GM19438 (cell line): Measurements from ENCODE around the gene ITPR2.
"Not testable (repeated sequence)": the region's sequence is repeated elsewhere in the genome, so short reads cannot be mapped to it uniquely, and the experiment has no call there.

Source experiments
- ATAC-seq: cut with Tn5 transposase; IDR thresholded peaks from one replicate; pipeline ENCODE4 v1.9.1; 2021; ENCODE audit warnings: low read depth; ENCODE audit not compliant: unreplicated experiment

Gene ITPR2

DNA sequence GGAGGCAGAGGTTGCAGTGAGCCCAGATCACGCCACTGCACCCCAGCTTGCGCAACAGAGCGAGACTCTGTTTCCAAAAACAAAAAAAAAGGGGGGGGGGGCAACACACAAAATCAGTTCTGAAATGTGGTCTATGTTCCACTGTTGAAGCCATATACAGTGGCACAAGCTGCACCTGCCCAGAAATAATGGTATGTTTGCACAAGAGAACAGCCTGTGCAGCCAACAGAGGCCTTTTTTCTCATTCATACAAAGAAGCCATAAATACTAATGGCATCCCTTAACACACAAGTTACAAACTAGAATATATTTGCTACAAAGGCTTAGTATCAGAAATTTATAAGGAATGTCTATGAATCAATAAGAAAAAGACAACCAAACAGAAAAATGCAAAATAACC lies 37.1 kb downstream of the ITPR2 start:
- ATAC-seq: no peak

DNA sequence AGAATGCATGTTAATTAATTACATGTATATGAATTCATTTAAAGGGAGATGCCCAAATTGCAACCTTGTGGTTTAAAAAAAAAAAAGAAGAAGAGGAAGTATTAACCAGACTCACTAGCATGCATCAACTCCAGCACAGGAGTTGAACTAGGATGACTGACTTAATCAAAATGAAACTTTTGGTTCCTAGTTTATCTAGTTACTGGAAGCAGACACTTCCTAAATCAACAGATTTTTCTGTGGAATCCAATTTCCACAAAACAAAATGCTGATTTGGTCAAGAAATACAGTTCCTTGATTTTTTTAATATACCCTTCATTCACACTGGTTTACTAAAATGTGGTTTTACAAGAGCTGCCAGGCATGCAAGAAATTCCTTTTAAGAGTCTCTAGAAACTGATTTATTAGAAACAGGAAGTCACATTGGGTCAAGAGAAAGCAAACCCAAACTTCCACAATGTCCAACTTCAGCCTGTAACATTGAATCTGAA lies 41.6 kb downstream of the ITPR2 start:
- no peak for ATAC-seq

DNA sequence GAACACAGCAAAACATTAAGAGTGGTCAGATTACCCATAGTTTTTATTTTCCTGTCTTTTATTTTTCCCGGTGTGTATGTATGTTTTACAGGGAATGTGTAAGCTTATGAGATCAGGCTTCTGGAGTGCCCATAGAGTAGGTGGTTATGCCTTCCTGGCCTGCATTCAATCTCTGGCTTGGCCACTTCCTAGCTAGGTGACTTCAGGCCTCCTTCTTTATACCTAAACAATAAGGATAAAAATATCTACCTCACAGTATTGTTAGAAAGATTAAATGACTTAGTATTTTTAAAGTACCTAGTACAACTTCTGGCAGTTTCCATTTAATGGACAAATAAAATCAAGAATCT lies 42.4 kb downstream of the ITPR2 start:
- ATAC-seq: no peak

DNA sequence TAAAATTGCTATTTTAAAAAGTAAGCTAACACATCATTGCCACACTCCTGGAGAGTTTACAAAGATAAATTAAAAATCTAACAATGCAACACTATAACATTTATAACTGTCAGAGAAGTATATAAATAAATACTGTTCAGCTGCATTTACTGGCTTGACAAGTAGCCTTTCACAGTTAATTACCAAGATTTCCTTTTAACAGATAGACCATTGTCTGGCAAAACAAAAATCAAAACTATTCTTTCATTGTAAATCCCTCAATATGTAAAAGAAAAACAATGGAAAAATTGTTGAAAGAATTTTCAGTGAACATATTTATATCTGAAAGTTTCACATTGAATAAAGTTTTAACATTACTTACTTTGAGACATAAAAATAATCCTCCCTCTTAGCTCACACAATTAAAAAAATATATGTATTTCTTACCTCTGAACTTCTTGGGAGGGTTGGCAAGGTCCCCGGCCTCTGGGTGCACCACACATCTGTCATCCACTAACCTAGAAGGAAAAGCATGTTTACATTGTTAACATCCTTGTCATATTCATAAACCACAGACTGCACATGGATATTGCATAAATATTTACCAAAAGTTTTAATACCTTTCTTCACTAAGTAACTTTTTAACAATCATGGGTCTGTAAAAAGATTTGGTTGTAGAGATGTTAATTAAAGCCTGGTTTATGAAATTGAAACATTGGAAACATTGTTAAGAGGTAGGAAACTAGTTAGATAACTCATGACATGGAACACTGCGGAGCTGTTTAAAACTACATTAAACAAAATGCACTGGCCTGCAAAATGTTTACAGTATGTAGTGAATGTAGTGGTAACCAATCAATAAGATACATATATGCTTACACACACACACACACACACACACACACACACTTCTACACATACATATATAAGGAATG lies 43.0 kb downstream of the ITPR2 start:
- ATAC-seq: no peak

DNA sequence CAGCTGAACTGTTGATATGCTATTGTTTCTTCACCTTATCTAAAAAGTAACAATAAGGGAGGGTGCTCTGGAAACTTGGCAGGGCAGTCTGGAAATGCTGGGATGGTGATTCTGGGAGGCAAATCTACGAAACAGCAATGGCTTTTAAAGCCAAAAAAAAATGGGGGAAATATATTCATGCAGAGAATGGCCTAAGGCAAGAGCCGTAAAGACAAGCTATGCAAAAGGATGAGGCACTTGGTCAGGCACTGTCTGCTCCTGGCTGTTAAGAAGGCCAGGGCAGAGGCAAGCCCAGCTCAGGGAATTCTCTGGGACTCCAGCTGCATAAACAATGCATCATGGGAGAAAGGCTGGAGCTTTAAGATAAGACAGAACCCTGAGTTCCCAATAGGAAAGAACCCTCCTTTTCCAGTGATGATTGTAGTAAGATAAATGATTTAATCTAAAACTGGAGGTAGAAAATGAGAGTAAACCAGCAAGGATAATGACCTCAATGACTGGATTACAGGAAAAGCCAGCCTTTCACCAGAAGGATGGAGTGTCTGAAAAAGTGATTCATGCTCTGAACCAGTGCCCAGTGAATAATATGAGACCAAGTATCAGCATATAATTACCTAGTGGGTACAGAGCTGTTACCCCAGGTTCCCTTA lies 46.0 kb downstream of the ITPR2 start:
- no peak for ATAC-seq

DNA sequence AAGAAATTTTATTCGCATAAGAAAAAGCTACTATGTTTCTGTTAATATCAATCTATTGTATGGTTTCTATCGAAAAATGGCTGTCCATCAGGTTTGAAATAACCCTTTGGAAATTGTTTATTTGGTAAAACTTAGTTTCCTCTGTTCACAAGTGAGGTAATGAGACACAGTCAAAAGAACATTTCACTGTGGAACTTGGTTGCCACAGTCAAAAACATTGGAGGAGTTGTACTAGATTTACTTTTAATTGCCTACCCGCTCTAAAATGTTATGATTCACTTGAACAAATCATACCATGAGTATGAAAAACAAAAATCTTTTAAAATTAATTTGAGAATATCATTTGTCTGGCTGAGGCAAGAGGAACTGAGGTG lies 46.5 kb downstream of the ITPR2 start:
- no peak for ATAC-seq

DNA sequence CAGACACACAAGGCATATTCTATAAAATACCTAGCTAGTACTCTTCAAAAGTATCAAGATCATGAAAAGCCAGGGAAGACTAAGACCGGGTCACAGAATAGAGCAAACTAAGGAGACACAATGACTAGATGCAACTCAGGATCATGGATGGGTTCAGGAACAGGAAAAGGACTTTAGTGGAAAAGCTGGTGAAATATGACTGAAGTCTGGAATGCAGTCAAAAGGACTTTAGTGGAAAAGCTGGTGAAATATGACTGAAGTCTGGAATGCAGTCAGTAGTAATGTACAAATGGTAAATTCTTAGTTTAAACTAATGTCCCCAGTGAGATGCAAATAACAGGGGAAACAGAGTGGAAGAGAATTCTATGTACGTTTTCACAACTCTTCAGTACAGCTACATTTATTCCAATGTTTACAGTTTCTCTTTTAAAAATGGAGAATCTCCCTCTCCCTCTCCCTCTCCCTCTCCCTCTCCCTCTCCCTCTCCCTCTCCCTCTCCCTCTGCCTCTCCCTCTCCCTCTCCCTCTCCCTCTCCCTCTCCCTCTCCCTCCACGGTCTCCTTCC lies 49.1 kb downstream of the ITPR2 start:
- not testable (repeated sequence) for ATAC-seq

DNA sequence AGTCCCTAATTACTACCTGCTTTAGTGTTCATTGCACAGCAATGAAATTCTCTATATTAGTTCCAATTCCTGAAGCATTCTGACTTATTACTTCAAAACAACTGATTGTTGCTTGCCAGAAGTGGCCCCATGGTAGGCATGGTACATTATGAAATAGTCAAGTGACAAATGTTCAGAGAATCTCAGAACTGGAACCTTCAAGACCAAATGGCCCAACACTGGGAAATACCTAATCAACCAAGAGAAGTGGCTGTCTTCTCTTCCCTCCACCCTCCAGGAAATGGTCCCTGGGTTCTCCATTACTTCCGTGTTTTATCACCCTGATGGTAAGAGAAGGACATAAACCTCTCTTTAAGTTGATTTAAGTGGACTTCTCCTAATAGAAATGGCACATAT lies 49.9 kb downstream of the ITPR2 start:
- no peak for ATAC-seq

DNA sequence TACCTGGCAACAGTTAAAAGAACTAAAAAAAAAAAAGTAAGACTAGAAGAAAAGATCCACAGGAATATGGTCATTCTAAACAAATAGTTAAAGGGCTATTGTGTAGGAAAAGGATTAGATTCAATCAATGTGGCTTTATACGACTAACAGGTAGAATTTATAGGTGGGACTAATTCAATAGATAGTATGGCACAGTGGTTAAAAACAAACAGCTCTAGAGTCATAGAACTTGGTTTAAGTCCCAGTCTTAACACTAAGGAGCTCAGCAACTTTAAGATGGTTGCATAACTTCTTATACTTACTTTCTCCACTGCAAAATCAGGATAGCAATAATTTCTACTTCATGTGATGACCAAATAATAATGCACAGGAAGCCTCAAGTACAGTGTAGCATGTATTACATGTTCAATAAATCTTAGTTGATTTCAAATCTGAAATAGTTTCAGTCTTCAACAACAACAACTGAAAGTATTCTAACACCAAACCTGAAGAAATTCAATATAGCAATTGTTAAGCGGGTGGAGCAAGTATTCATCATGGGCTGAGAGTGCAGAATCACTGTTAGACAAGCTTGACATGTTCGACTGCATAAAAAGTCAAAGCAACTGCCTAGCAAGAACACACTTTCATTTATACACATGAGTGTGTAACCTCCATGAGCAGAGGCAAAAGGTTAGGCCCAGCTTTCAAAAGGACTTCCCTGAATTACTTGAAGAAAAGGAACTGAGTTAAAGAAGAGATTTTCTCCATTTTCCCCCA lies 50.4 kb downstream of the ITPR2 start:
- no peak for ATAC-seq

DNA sequence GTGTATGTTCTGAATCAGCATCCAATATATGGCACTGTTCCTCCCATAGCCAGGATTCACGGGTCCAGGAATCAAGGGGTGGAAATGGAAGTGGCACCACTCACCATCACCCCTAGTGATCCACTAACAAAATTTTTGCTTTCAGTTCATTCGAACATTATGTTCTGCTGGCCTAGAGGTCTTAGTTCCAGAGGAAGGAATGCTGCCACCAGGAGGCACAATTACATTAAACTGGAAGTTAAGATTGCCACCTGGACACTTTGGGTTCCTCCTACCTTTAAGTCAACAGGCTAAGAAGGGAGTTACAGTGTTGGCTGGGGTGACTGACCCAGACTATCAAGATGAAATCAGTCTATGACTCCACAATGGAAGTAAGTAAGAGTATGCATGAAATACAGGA lies 52.3 kb downstream of the ITPR2 start:
- not testable (repeated sequence) for ATAC-seq

DNA sequence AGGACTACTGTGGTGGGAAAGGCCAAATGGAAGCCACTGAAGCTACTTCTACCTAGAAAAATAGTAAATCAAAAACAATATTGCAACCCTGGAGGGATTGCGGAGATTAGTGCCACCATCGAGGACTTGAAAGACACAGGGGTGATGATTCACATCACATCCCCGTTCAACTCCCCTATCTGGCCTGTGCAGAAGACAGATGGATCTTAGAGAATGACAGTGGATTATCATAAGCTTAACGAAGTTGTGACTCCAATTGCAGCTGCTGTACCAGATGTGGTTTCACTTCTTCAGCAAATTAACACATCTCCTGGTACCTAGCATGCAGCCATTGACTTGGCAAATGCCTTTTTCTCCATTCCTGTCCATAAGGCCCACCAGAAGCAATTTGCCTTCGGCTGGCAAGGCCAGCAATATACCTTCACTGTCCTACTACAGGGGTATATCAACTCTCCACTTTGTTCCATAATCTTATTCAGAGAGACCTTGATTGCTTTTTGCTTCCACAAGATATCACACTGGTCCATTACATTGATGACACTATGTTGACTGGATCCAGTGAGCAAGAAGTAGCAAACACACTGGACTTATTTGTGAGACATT lies 54.7 kb downstream of the ITPR2 start:
- ATAC-seq: not testable (repeated sequence)

DNA sequence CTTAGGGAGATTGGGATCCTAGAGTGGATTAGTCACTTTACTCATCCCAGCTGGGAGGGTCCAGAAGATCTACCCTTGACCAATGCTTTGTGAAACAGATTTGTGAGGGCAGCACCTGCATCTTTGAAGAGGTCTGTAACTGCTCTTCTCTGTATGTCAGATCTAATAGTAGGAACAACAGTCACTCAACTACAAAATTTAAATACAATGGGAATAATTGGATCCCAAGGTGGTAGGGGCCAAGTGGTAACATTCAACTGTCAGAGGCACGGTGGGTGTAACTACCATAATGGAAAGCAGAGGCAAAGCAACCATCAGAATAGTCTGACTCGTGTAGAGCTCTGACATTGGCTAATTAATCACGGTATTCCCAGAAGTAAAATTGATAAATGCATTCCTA lies 55.8 kb downstream of the ITPR2 start:
- no peak for ATAC-seq

DNA sequence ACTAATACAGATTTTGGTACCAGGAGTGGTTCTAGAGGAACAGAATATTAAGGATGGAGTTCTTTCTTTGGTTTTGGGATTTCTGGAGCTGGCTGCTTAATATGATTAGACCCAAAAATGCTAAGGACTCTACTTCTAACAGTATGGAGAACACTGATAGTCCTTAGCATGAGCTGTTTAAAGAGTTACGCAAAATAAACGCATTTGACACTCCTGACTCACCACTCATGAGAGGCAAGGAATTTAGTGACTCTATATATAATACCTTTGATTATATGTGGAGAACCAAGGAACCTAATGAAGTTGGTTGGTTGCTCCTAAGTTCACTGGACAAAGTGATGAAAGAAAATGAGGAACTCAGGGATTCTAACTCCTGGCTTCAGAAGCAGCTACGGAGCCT lies 57.0 kb downstream of the ITPR2 start:
- ATAC-seq: not testable (repeated sequence)

DNA sequence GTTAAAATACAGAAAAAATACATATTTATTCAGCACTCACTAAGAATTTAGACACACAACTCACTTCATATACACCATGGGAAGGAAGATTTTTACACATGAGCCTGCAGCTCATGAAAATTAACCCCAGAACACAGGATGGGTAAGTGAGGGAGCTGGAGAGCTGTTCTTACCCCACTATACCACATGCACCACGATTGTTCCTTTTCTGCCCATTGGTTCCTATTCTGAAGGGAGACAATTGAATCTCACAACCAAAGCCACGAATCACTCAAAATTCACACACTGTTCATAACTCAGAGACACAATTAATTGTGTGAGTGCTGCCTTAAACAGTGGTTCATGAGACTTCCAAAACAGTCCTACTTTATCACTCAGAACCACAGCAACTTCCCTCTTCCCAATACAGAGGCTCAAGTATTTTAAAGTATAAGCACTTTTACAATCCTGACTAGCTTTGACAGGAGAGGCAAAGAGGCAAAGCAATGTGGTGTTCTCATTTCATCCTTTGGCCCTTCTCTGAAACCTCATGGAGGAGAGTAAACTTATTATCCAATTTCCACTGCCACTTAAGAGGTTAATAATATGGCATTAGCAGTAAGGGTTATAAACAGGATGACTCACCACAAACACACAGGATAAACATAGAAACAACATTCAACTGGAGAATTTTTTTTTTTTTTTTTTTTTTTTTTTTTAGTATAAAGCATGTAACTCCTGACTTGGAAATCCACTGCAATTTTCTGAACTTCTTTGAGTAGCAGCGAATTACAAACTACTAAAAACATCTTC lies 59.5 kb downstream of the ITPR2 start:
- ATAC-seq: no peak

DNA sequence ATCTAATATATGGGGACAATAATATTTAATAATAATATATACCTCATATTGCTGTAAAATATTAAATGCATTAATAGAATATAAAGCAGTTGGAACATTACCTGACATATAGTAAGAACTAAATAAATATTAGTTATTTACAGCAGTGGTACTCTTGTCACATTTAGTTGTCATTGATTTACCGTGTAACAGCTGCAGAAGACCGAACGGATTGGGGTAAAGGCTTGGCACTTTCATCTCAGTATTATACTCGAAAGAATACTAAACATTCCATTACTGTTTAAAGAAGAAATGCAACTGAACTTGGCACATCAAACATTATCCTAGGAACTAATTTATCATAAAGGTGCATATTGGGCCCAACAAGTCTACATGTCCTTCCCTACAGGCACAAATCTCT lies 61.1 kb downstream of the ITPR2 start:
- no peak for ATAC-seq

DNA sequence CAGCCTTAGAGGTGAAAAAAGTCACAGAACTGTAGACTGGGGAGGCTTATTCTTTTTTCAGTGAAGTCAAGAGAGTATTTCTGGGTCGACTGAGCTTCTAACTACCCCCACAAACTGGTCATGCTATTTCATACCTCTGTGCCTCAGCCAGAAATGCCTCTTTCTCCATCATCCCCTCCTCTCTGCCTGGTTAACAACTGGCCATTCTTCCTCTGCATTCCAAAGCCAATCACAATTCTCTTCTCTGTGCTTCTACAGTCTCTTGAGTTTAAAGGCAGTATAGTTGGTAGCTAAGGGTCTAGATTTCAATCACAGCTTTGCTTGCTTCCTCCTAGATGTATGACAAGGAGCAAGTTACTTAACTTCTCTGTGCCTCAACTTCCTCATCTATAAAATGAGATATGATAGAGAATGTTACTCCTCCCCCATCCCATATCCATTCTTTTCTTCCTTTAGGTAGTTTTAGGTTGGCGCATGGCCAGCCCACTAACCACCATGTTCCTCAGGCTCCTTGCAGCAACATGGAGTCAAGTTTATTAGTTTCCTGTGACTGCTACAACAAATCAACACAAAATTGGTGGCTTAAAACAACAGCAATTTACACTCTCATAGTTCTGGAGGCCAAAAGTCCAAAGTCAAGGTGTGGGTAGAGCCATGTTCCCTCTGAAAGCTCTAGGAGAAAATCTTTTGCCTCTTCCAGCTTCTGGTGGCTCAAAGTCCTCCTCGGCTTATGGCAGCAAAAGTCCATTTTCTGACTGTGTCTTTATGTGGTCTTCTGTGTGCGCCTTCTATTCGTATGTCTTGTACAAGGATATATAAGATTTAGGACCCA lies 62.5 kb downstream of the ITPR2 start:
- ATAC-seq: no peak

DNA sequence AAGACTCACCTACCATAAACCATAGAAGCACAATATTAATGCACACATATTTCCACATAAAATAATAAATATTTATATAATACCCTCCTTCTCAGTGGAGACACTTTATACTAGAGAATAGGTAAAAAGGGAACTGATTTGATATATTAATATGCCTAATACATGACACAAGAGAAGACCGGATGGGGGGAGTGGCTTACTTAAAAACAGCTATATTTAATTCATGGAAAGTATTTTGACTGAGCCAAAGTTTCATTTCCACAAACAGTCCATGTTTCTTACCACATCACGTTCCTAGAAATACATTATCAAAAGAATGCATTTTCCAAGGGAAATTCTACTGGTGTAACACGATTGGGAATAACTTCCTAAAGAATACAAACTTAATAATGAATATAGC lies 63.4 kb downstream of the ITPR2 start:
- ATAC-seq: no peak

DNA sequence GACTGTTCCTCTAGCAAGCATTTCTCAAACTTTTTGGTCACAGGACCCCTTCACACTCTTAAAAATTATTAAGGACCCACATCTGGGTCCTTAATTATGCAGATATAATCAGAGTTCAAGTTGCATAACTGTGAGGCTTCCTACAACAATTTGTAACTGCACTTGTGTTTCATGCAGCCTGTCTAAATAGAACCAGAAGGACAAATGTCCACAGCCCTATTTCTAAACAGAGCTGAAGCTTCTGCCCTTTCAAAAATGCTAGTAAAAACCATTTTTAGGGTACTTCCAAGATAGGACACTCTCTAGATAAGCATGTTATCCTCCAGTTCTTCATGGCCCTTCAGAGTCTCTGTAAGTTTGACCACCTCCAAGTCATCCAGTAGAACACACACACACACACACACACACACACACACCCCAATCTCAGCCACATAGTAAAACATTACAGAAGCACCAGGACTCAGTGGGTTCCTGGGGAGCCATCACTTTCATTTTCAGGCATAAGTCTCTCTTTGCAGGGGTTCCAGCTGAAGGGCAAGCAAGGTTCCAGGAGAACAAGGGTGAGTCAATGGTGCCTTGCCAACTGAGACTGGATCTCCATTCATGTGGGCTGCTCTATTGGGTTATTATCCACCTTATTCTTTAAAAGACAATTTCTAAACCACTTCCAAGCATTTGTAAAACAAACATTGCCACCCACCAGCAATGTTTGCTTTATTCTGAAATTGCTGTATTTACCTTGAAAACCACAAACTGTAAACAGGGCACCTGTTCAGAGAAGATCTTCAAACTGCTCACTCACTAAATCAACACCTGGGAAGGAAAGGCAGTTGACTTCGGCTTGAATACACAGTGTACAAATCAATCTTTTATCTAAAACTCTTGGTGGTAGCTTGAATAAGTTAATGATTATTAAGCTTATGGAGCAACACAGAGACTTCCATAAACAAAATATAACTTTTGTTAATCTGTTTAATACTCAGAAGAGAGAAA lies 64.1 kb downstream of the ITPR2 start:
- peak; percentile 86 for ATAC-seq
